HCT116 (cell line): ENCODE data around the gene TMEM181. TPM values are rescaled to one million over a fixed set of nuclear protein-coding genes. Genes with fewer than 3 reads are reported as not detected.
A peak's percentile ranks its signal among the peaks of the same experiment; 100 is the strongest.

Experiments used
- ATAC-seq: fragments of 200-7000 bp; cut with Tn5 transposase; 2 replicates; pipeline ENCODE4 v1.9.1; 2020; ENCODE audit warnings: mild to moderate bottlenecking, moderate library complexity
- BruUV-seq: library from RNA; stranded (reverse); fragments of 400-500 nt; replicated peaks from 2 replicates; lab custom pipeline; 2021; lab: Mats Ljungman, UMichigan
- CTCF ChIA-PET: fragments of 300-600 bp; sonication (Branson Sonifier 250); formaldehyde crosslinking; loops from one replicate; lab custom pipeline; 2021; ENCODE audit warnings: antibody characterized with exemption; lab: Charles Lee
- POLR2A ChIA-PET: fragments of 300-600, 350-600 bp; sonication (Branson Sonifier 250); formaldehyde crosslinking; loops from one replicate; lab custom pipeline; 2021; ENCODE audit warnings: antibody characterized with exemption; lab: Charles Lee
- RAD21 ChIA-PET, 2 experiments: fragments of 300-600 bp; sonication (Branson Sonifier 250); formaldehyde crosslinking; loops; one replicate each; lab custom pipeline; 2023; ENCODE audit warnings: low total read pairs in 2 of 2; ENCODE audit not compliant: uncharacterized antibody in 2 of 2, unreplicated experiment in 2 of 2, low non-redundant PET in 1 of 2; lab: Charles Lee
- DNase-seq: peaks from one replicate; pipeline ENCODE4 v3.0.0-alpha.2; 2010; ENCODE audit warnings: low read depth, low spot score
- H2AFZ ChIP-seq: fragments of 200-600 bp; shearing (Covaris generic), sonication (generic); 2 replicates; pipeline ENCODE4 v1.6.1; 2017; ENCODE audit warnings: low read depth, mixed run types, mixed read lengths, antibody characterized with exemption, low read length; ENCODE audit not compliant: poor library complexity, severe bottlenecking
- H3K27ac ChIP-seq: 2 replicates; pipeline ENCODE4 v1.5.1; 2012; ENCODE audit warnings: low read depth, low read length
- H3K27me3 ChIP-seq: fragments of 200-600 bp; sonication (generic); 2 replicates; pipeline ENCODE4 v1.6.1; 2016; ENCODE audit warnings: mixed run types, low read length, mixed read lengths; ENCODE audit not compliant: insufficient read depth
- H3K36me3 ChIP-seq, 2 experiments: fragments of 200-500 bp in 1 of 2; fragments of 200-600 bp in 1 of 2; sonication (Bioruptor generic) in 1 of 2; sonication (generic) in 1 of 2; 2 replicates each; pipeline versions ENCODE4 v1.5.1 to v1.6.1; 2014 to 2016; ENCODE audit warnings: low read length in 2 of 2, inconsistent platforms in 1 of 2, mixed read lengths in 1 of 2, mixed run types in 1 of 2; ENCODE audit not compliant: insufficient read depth in 2 of 2, control insufficient read depth in 1 of 2
- H3K4me1 ChIP-seq, 2 experiments: fragments of 200-600 bp in 1 of 2; sonication (generic) in 1 of 2; 2 replicates each; pipeline versions ENCODE4 v1.5.1 to v1.6.1; 2012 to 2017; ENCODE audit warnings: low read length in 2 of 2, inconsistent platforms in 1 of 2, mild to moderate bottlenecking in 1 of 2, mixed read lengths in 1 of 2, mixed run types in 1 of 2, moderate library complexity in 1 of 2; ENCODE audit not compliant: insufficient read depth in 2 of 2, control insufficient read depth in 1 of 2
- H3K4me2 ChIP-seq: fragments of 200-600 bp; sonication (generic); 2 replicates; pipeline ENCODE4 v1.6.1; 2017; ENCODE audit warnings: mixed run types, low read length, mixed read lengths
- H3K4me3 ChIP-seq, 2 experiments: fragments of 200-600 bp in 1 of 2; sonication (generic) in 1 of 2; replicated peaks in 1 of 2; 2 replicates each; pipeline ENCODE4 v1.5.1; 2011 to 2016; ENCODE audit warnings: low read length in 2 of 2, control low read depth in 1 of 2, low read depth in 1 of 2, mild to moderate bottlenecking in 1 of 2, mixed read lengths in 1 of 2, mixed run types in 1 of 2
- H3K79me2 ChIP-seq: fragments of 200-600 bp; sonication (generic); 2 replicates; pipeline ENCODE4 v1.6.1; 2017; ENCODE audit warnings: mild to moderate bottlenecking, mixed run types, low read length, moderate library complexity, mixed read lengths; ENCODE audit not compliant: insufficient read depth
- H3K9ac ChIP-seq: fragments of 200-600 bp; sonication (generic); 2 replicates; pipeline ENCODE4 v1.6.1; 2016; ENCODE audit warnings: low read length, mixed read lengths
- H3K9me2 ChIP-seq: fragments of 200-600 bp; sonication (generic), shearing (Covaris generic); 2 replicates; pipeline ENCODE4 v1.6.1; 2017; ENCODE audit warnings: mixed run types, mild to moderate bottlenecking, moderate library complexity; ENCODE audit not compliant: insufficient read depth
- H3K9me3 ChIP-seq, 2 experiments: fragments of 200-500 bp in 1 of 2; fragments of 200-600 bp in 1 of 2; sonication (Bioruptor generic) in 1 of 2; sonication (generic) in 1 of 2; 2 replicates each; pipeline ENCODE4 v1.6.1; 2014 to 2017; ENCODE audit warnings: low read length in 2 of 2, mixed read lengths in 2 of 2, inconsistent platforms in 1 of 2, low read depth in 1 of 2, mild to moderate bottlenecking in 1 of 2, mixed run types in 1 of 2, moderate library complexity in 1 of 2; ENCODE audit not compliant: control insufficient read depth in 1 of 2, insufficient read depth in 1 of 2
- H4K20me1 ChIP-seq: fragments of 200-600 bp; sonication (generic), shearing (Covaris generic); 2 replicates; pipeline ENCODE4 v1.6.1; 2017; ENCODE audit warnings: mixed run types, mild to moderate bottlenecking, moderate library complexity; ENCODE audit not compliant: insufficient read depth
- CBX3 ChIP-seq: IDR thresholded peaks from 2 replicates; pipeline ENCODE4 v1.6.1; 2012; ENCODE audit warnings: low read depth
- CEBPB ChIP-seq: IDR thresholded peaks from 2 replicates; pipeline ENCODE4 v1.6.1; 2012; ENCODE audit warnings: low read depth
- EGR1 ChIP-seq: IDR thresholded peaks from 2 replicates; pipeline ENCODE4 v1.6.1; 2012; ENCODE audit warnings: low read depth
- ELF1 ChIP-seq: IDR thresholded peaks from 2 replicates; pipeline ENCODE4 v1.6.1; 2012; ENCODE audit warnings: low read depth, borderline replicate concordance
- EZH2 ChIP-seq: fragments of 200-600 bp; sonication (generic); IDR thresholded peaks from 2 replicates; pipeline ENCODE4 v1.6.1; 2017; ENCODE audit warnings: antibody characterized with exemption, mixed run types
- EZH2phosphoT487 ChIP-seq: fragments of 200-600 bp; IDR thresholded peaks from 2 replicates; pipeline ENCODE4 v1.6.1; 2018; ENCODE audit warnings: antibody characterized with exemption, borderline replicate concordance
- FOSL1 ChIP-seq: IDR thresholded peaks from 2 replicates; pipeline ENCODE4 v1.6.1; 2012; ENCODE audit warnings: low read depth
- POLR2A ChIP-seq: IDR thresholded peaks from 2 replicates; pipeline ENCODE4 v1.7.0; 2011; ENCODE audit warnings: borderline replicate concordance; ENCODE audit not compliant: insufficient read depth, insufficient read length; ENCODE audit errors: extremely low read depth
- POLR2AphosphoS5 ChIP-seq: IDR thresholded peaks from 2 replicates; pipeline ENCODE4 v1.6.1; 2011; ENCODE audit warnings: mild to moderate bottlenecking, low read depth, low read length, moderate library complexity
- RAD21 ChIP-seq: IDR thresholded peaks from 2 replicates; pipeline ENCODE4 v1.6.1; 2012; ENCODE audit warnings: low read depth, mild to moderate bottlenecking
- REST ChIP-seq: IDR thresholded peaks from 2 replicates; pipeline ENCODE4 v1.6.1; 2012; ENCODE audit warnings: low read depth
- SIN3A ChIP-seq: IDR thresholded peaks from 2 replicates; pipeline ENCODE4 v1.6.1; 2012; ENCODE audit warnings: low read depth
- SRF ChIP-seq: IDR thresholded peaks from 2 replicates; pipeline ENCODE4 v1.6.1; 2012; ENCODE audit warnings: low read depth
- TCF7L2 ChIP-seq: IDR thresholded peaks from 2 replicates; pipeline ENCODE4 v1.7.0; 2011; ENCODE audit warnings: borderline replicate concordance, inconsistent platforms; ENCODE audit not compliant: insufficient read depth, insufficient read length; ENCODE audit errors: extremely low read depth
- ZNF274 ChIP-seq: fragments of 200-500 bp; sonication (Bioruptor generic); IDR thresholded peaks from 2 replicates; pipeline ENCODE4 v1.6.1; 2014; ENCODE audit warnings: mild to moderate bottlenecking, low read depth, low read length, inconsistent platforms
- intact Hi-C: fragments of 100-400 bp; cut with micrococcal nuclease; formaldehyde crosslinking; loops from 2 replicates; pipeline ENCODE4 v1.10.0; 2022
- total RNA-seq: library from RNA; stranded (reverse); gene quantifications from one replicate; pipeline ENCODE4 v1.2.1, GENCODE V29; 2021; ENCODE audit not compliant: unreplicated experiment
- TF ChIP-seq, protein P1 (sequence below): IDR thresholded peaks from 2 replicates; pipeline ENCODE4 v1.6.1; 2012
- TF ChIP-seq, protein P2 (sequence below): IDR thresholded peaks from 2 replicates; pipeline ENCODE4 v1.6.1; 2012
- TF ChIP-seq, protein P3 (sequence below): IDR thresholded peaks from 2 replicates; pipeline ENCODE4 v1.6.1; 2011; ENCODE audit warnings: mild to moderate bottlenecking, low read length, moderate library complexity; ENCODE audit not compliant: insufficient replicate concordance; ENCODE audit errors: extremely low read depth

Gene TMEM181
- total RNA-seq, 1 experiment from 2014 or later, result 34.4 TPM

DNA sequence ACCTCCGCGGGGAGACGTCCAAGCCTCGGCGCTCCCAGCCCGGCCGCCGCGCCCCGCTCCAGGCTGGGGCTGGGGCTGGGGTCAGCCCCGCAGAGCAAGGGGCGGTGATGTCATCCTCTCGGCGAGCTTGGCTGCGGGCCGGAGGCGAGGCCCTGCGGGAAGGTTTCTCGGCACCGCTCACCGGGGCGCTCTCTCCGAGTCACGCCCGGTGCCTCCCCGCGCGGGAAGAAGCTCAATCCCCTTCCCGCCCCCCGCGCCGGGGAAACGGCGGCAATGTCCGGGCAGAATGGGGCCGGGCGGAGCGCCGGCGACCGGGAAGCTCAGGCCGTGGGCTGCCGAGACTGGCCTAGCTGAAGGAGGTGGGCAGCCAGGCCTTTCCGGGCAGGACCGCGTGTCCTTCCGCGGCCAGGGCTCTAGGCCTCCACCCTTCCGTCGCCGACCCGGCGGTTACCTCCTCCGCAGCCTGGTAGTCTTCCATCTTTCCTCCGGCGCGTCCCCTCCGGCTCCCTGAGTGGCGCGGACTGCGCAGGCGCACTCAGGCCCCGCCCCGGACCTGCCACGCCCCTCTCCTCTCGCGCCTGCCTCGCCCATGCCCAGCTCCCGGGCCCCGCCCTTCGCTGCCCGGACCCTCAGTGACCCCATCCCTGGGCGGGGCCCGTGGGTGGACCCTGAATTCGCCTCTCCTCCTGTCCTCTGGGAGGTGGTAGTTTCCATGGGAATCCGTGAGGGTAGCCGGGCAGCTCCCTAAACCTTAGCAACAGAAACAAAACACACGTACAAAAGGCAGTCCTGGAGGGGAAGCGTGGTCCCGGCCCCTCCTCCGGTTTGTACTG lies 84.6 kb downstream of the TMEM181 start, which contains the start of gene DYNLT1:
DYNLT1 (minus strand) TSS at position 513 of the 833 bp plus-strand sequence; CDS start at position 478, 35 bp downstream.
- Histone ChIP-seq H2AFZ (no peak within 1 kb of the TSS), H4K20me1 (no peaks in the 10 kb centered on the region), H3K4me2 (peak within 1 kb of the TSS; percentile 89), H3K27me3 (no peaks in the 10 kb centered on the region), H3K4me1 (peaks cover 60 to 73% of the 10 kb centered on the region in 2 experiments), H3K27ac (peak within 1 kb of the TSS; percentile 97), H3K36me3 (peaks cover 0 to 8% of the 10 kb centered on the region in 2 experiments; a peak in 2 of 4 replicates), H3K79me2 (peaks cover 67% of the 10 kb centered on the region), H3K9ac (peak within 1 kb of the TSS; percentile 97), H3K4me3 (peak within 1 kb of the TSS; percentile 89 to 91), H3K9me2 (no peaks in the 10 kb centered on the region), H3K9me3 (no peaks in the 10 kb centered on the region)
- BruUV-seq, result no TSS peak
- intact Hi-C loops, result loop anchor here (10.0 kb wide), 1 partner anchor 350 kb away; no protein-coding TSS in a partner anchor
- peak; percentile 91 for DNase-seq
- ChIA-PET RAD21 (interaction anchor here in 1 of 2 experiments (1.1 kb wide), 1 partner anchor 46 kb away, joined by 4 read pairs; no protein-coding TSS in a partner anchor), CTCF (interaction anchor here (1.0 to 3.4 kb wide), 8 partner anchors 16 to 491 kb away, joined by 3 to 12 read pairs (median 6); no protein-coding TSS in a partner anchor), POLR2A (interaction anchor here (0.6 to 2.3 kb wide), 5 partner anchors 28 to 423 kb away, joined by 3 to 9 read pairs (median 4); no protein-coding TSS in a partner anchor)
- ATAC-seq, result peak; percentile 83
- TF ChIP-seq POLR2AphosphoS5, result peak; percentile 90
- TF ChIP-seq, protein P1, sequence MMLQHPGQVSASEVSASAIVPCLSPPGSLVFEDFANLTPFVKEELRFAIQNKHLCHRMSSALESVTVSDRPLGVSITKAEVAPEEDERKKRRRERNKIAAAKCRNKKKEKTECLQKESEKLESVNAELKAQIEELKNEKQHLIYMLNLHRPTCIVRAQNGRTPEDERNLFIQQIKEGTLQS, result no peak
- no peak for TF ChIP-seq ZNF274
- no peak for TF ChIP-seq ELF1
- TF ChIP-seq, protein P2, sequence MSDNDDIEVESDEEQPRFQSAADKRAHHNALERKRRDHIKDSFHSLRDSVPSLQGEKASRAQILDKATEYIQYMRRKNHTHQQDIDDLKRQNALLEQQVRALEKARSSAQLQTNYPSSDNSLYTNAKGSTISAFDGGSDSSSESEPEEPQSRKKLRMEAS, result no peak
- no peak for TF ChIP-seq RAD21
- peak; percentile 75 for TF ChIP-seq POLR2A
- no peak for TF ChIP-seq EZH2phosphoT487
- TF ChIP-seq SRF, result no peak
- TF ChIP-seq TCF7L2, result no peak
- TF ChIP-seq, protein P3, sequence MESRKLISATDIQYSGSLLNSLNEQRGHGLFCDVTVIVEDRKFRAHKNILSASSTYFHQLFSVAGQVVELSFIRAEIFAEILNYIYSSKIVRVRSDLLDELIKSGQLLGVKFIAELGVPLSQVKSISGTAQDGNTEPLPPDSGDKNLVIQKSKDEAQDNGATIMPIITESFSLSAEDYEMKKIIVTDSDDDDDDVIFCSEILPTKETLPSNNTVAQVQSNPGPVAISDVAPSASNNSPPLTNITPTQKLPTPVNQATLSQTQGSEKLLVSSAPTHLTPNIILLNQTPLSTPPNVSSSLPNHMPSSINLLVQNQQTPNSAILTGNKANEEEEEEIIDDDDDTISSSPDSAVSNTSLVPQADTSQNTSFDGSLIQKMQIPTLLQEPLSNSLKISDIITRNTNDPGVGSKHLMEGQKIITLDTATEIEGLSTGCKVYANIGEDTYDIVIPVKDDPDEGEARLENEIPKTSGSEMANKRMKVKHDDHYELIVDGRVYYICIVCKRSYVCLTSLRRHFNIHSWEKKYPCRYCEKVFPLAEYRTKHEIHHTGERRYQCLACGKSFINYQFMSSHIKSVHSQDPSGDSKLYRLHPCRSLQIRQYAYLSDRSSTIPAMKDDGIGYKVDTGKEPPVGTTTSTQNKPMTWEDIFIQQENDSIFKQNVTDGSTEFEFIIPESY, result no peak
- no peak for TF ChIP-seq FOSL1
- no peak for TF ChIP-seq REST
- no peak for TF ChIP-seq EZH2
- TF ChIP-seq CEBPB, result no peak
- no peak for TF ChIP-seq EGR1
- no peak for TF ChIP-seq SIN3A
- TF ChIP-seq CBX3, result no peak
